HL-60 (cell line): ENCODE data around the gene SH3RF3.

Source experiments
- POLR2AphosphoS5 ChIP-seq: IDR thresholded peaks from 2 replicates; pipeline ENCODE4 v1.6.1; 2012; ENCODE audit warnings: low read depth
- REST ChIP-seq: IDR thresholded peaks from 2 replicates; pipeline ENCODE4 v1.6.1; 2012; ENCODE audit warnings: low read depth; ENCODE audit not compliant: insufficient replicate concordance
- SPI1 ChIP-seq: IDR thresholded peaks from 2 replicates; pipeline ENCODE4 v1.6.1; 2012; ENCODE audit warnings: low read depth, mild to moderate bottlenecking, borderline replicate concordance
- TF ChIP-seq, protein P1 (sequence below): IDR thresholded peaks from one replicate; pipeline ENCODE4 v1.5.1; 2011; ENCODE audit warnings: low read length, control low read depth, inconsistent platforms; ENCODE audit not compliant: insufficient read depth

DNA sequence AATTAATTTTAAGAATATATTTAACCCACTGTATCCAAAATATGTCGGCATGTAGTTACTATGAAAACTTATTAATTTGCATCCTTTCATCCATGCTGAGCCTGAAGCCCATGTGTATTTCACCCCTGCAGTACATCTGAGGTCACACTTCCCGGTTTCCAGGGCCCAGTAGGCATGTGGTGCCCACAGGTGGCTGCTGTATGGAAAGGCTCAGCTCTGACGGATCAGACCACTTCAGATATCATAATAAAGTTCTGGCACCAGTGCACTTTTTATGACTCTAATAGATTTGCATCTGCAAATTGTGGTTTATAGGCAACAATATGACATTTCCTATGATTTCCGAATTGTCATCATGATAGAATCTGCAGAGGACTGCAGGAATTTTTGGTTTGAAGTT, 22.5 kb downstream of the SH3RF3 start:
- TF ChIP-seq, protein P1, sequence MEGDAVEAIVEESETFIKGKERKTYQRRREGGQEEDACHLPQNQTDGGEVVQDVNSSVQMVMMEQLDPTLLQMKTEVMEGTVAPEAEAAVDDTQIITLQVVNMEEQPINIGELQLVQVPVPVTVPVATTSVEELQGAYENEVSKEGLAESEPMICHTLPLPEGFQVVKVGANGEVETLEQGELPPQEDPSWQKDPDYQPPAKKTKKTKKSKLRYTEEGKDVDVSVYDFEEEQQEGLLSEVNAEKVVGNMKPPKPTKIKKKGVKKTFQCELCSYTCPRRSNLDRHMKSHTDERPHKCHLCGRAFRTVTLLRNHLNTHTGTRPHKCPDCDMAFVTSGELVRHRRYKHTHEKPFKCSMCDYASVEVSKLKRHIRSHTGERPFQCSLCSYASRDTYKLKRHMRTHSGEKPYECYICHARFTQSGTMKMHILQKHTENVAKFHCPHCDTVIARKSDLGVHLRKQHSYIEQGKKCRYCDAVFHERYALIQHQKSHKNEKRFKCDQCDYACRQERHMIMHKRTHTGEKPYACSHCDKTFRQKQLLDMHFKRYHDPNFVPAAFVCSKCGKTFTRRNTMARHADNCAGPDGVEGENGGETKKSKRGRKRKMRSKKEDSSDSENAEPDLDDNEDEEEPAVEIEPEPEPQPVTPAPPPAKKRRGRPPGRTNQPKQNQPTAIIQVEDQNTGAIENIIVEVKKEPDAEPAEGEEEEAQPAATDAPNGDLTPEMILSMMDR: no peak
- TF ChIP-seq REST: no peak
- TF ChIP-seq POLR2AphosphoS5: no peak
- TF ChIP-seq SPI1: no peak
